SHP77 (cell line): ENCODE results near the gene GPX6.
"Not testable (repeated sequence)": the region's sequence is repeated elsewhere in the genome, so short reads cannot be mapped to it uniquely, and the experiment has no call there.

Experiments
- DNase-seq, 2 experiments: peaks; one replicate each; lab custom pipeline; 2025; lab: John Stamatoyannopoulos, UW

The GPX6 gene, protein sequence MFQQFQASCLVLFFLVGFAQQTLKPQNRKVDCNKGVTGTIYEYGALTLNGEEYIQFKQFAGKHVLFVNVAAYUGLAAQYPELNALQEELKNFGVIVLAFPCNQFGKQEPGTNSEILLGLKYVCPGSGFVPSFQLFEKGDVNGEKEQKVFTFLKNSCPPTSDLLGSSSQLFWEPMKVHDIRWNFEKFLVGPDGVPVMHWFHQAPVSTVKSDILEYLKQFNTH

DNA sequence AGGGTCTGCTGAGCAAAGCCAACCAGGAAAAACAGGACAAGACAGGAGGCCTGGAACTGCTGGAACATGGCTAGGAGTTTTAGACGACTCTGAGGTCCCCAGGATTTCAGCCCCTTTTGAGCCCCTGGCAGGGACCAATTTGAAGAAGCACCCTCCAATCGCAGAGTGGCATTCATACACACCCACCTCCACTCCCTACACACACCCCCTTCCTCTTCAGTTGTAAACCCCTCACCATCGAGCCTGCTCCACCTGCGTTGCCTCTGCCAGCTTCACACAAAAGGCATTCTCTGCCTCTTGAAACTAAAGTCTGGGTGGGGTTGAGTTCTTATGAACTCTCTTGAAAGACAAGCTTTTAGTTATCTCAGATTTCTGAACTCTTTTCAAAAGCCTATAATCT, at the start of gene GPX6:
TSS of gene GPX6 (minus strand) at position 118 of the 400 bp plus-strand sequence. CDS start at position 68, 50 bp downstream.
- DNase-seq: no peak

DNA sequence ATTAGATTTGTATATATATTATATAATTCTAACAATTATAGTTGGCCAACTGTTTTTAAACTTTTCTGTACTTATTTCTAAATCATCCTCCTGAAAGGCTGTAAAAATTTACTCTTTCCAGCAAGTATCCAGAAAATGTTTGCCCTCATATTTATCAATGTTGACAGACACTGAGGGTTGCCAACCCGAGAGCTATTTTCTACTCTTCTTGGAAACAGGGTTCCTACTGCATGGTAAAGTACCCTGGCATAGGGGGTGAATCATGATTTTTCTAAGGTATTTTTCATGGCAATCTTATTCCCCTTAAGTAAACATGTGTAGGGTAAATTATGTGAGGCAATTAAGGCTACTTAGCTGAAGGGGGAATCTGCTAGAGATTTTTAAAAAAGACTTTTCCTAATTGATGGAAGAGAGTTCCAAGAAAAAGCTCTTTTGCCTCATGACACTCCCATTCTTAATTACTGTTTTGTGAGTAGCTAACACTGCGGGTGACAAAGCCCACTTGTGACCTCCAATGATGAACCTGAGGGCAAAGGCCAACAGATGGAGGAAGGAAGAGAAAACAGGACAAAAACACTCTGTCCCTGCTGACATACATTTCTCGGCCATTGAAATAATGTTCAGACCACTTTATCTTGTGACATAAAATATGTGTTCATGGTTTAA, 48.0 kb upstream of the GPX6 start:
- DNase-seq: peak in 1 of 2 experiments; percentile 20

DNA sequence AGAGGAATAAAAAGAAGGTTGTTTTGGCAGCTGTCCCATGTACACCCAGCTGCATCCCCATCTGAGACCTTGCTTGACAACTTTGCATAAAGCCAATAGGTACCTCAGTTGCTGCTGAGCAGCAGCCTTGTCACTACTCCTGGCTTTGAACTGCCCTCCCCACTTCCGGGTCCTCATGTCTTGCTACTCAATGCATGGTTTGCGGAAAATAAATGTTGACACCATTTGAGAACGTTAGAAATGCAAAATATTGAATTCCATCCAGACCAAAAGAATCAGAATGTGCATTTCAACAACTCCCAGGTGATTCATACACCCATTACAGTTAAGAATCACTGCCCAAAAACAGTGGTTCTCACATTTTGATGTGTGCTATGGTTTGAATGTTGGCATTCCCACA, 43.0 kb upstream of the GPX6 start:
- DNase-seq: peak; percentile 69 to 82

DNA sequence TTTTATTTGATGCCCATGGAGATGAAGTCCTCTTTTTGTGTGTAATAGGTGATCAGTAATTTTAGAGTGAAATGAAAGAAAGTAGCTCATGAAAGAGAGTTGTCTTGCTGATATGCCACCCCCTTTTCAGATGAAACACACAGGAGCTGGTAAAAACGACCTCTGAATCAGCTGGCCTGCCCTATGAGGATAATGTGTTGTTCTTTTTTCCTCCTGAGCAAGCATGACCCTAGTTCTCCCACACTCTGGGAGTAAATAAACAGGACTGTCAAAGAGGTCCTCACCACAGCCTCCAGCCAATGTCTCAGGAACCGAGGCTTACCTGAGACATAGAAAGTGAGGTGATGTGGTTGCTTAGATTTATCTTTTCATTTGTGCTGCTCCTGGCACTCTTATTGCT, 39.5 kb upstream of the GPX6 start:
- no peak for DNase-seq

DNA sequence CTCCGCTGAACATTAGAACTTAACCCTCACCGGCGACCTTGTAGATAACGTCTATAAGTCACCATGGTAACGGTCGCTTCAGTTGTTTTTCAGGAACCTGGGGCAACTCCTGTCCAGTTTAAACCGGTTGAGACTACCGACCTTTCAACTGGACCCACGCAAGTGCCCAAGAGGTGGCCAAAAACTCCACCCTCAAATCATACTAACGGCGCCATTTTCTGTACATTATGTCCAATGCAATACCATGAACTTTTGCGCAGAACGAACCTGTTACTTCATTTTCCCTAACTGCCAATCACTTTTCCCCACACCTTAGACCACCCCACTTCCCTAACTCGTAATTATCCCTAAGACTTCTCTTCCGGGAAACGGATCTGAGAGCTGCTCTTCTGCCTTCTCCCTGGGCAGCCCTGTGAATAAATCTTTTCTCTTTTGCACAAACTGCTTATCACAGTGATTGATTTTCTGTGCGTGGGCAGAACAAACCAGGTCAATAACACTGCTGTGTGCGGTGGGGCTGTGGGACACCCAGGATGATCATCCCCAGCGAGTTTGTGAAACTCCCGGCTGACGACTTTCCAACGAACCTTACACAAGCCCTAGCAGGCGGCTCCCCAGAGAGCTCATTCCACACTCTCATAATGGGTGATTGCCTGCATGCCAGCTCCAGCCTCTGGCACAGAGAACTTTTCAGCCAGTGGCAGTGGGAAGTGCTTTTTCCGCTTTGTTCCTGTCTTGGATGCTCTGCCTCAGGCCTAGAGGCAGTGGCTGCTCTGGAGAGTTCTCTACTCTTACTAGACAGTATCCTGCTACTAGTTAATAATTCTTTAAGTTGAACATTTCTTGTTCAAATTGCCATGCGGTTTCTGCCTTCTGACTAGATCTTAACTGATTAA, 38.6 kb upstream of the GPX6 start:
- no peak for DNase-seq

DNA sequence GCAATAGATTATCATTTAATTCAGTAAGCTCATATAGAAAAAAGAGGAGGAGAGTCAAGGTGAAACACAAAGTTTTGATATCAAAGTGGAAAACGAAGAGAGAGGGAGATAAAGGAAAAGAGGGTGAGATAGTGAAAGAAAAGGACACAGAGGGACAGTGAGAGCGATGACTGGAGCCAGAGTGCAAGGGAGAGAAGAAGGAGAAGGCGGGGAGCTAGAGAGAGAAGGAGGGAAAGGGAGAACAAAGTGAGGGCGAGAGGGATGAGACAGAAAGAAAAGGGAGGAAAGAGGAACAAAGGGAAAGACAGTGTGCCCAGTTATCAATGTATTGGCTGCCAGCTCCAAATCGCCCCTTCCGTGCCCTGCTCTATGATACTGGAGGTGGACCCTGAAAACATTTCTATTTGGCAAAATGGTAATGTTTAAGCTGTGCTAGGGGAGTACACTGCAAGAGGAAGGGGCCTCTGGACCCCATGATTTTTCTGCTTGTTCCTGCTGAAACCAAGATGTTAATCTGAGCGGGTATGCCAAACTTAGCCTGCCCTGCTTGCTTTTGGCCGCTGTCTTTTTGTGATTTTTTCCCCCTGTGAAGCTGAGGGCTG, 37.9 kb upstream of the GPX6 start:
- no peak for DNase-seq

DNA sequence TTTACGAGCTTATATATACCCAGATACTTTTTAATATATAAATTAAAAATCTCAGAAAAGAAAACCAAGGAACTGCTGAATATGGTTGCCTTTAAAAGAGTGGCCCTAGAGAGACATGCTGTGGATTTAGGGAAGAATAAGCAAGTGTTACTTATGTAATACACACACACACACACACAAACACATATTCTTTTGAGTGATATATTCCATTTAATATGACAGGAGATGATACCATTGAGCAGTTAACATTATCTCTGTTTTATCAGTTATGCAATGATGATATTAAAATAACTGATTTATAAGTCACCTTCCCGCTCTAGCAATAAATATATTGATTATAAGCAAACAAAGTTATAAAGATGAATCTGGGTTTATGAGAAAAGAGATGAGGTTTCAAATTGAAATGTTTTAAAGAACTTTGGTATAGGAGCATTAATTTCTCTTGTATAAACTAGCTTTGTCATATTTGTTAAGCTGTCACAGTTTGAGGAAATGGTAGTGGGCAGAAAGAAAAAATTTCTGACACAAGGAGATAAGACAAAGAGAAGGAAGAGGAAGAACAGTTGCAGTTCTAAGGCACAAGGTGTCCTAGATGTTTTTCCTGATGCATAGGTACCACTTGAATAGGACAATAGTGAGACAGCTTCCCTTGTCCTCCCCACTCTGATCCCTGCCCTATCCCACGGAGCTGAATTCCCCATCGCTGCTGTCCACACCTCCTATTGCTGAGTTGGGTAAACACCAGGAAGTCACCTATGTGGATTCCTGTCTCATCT, 36.5 kb upstream of the GPX6 start:
- no peak for DNase-seq

DNA sequence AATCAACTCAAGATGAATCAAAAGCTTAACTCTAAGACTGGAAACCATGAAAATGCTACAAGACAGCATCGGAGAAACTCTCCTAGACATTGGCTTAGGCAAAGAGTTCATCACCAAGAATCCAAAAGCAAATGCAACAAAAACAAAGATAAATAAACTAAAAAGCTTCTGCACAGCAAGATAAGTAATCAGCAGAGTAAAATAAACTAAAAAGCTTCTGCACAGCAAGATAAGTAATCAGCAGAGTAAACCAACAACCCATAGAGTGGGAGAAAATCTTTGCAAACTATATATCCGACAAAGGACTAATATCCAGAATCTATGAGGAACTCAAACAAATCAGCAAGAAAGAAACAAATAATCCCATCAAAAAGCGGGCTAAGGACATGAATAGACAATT, 31.4 kb upstream of the GPX6 start:
- not testable (repeated sequence) for DNase-seq

DNA sequence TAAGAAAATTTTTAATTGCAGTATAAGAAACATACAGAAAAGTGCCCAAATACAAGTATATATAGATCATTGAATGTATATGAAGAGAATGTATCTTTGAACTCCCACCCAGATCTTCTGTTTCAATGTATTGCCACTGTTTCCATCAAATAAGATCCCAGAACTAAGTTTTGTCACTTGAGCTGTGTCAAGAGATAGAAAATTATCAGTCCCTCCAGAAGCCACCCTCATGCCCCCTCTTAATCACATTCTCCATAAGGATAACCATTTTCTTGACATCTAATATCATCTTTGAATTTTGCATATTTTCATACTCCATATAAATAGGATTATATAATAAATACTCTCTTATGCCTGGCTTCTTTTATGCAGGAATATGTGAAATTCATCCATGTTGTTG, 30.4 kb upstream of the GPX6 start:
- no peak for DNase-seq

DNA sequence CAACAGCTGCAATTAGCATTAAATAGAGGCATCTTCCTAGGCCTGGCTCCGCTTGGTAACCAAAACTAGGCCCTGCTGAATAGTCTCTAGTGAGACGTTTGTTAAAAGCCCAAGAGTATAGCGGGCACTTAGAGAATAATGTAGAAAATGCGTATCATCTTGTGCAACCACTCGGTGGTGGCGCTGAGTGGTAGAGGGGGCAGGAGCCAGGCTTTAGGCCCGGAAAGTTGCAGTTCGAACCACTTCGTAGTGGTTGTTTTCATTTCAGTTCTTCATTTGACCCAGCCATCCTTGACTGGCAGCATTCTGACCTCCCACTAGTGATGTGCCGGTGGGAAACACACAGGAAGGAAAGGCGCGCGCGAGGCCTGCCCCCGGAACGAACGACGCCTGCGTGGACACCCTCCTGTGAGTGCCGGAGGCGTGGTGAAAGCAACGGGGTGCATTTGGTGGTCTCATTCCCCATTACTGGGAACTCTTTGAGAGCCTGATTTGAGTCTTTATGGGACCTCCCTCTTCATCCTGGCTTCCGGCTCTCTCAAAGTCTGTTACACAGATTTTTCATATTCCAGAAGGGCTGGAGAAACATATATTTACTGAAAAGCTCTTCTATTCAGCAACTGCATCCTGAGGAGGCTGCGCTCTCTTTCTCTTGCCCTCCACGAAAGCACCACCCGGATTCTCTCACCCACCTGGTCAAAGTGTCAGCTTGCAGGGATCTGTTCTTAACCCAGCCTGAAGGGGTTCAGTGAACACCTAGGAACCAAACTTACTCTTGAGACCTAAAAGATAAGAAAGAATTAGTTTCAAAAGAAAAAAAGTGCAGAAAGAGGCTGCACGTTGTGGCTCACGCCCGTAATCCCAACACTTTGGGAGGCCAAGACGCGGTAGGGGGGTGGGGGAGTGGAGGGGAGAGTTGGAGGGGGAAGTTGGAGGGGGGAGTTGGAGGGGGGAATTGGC, 28.3 kb upstream of the GPX6 start:
- DNase-seq: no peak

DNA sequence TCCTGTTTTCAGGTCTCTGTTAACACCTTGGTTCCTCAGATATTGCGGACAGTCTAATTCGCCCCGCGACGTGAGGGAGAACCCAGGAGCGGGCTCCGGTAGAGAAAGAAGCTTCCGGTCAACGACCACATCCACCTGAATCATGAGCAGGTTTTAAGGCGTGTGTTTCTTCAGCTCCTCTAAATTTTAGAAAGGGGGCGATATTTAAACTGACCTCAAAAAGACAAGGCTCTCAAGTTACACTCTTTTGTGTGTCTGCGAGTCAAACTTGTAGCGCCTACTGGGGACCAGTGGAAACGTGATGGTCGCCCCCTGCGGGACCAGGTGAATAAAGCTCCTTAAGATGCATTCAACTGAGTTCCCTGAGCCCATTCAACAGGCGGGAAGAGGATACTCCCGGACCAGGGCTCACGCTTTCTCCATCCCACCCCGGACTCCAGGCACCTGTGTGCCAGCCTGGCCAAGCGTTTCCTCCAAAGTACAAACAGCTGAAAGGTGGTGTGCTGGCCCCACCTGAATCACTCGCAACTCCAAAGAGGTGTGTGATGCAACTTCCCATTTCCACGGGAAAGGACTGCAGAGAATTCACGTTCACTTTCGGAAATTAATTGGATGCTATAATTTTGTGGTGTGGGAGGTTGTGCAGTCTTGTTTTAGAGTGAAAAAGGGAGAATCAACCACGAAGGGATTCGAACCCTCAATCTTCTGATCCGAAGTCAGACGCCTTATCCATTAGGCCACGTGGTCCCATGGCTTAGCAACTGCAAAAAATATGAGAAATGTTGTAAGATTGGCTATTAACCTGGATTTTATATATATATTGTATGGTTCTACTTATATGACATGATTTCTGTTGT, 27.1 kb upstream of the GPX6 start:
- DNase-seq: peak; percentile 82 to 91

DNA sequence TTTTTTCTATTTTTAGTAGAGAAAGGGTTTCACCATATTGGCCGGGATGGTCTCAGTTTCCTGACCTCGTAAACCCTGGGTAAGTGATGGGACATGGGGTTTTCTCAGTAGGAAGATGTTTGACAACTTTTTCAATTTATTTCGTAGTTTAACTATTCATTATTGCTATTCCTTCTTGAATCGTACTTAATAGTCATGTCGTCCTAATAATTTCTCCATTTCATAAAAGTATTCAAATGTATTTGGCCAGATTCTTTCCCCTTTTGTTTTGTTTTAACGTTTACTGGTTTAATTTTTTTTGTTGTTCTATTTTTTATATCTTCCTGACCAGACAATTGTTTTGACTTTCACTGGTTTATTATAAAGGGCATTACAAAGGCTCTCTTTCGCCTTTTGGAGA, 26.4 kb upstream of the GPX6 start:
- DNase-seq: no peak

DNA sequence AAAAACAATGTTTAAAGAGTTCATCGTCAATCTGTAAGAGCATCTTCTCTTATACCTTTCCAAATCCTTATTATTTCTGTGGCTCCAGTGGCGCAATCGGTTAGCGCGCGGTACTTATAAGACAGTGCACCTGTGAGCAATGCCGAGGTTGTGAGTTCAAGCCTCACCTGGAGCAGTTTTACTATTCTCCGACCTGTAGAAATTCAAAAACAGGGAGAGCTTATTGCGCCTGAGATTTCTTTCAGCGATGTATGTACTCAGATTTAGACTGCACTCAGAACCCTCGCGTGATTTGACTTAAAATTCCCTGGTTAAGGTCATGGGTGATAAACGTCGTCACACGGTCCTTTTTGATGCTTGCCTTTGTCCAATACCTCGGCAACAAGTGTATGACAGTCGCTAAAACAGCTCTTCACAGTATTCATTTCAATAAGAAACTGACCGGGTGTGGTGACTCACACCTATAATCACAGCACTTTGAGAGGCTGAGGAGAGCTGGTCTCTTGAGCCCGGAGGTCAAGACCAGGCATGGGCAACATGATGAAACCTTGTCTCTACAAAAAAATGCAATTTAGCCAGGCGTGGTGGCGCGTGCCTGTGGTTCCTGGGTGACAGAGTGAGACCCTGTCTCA, 22.0 kb upstream of the GPX6 start:
- no peak for DNase-seq

DNA sequence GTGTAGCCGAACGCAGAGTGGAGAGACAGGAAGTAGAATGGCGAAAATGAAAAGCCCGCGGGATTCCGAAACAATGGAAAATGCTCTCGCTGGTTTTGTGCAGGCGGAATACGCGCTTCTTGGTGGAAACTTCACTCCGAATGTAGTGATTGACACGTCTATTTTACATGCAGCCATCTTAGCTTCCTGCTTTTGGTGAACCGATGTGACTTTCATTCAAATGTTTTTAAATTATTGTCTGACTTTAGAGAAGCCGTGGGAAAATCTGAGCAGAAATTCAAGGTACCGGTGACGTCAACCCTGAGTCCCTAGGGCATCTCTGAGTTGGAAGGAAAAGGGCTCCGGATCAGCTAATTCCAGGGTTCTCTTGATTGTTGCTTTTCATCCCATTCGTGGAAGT, 21.5 kb upstream of the GPX6 start:
- DNase-seq: no peak

DNA sequence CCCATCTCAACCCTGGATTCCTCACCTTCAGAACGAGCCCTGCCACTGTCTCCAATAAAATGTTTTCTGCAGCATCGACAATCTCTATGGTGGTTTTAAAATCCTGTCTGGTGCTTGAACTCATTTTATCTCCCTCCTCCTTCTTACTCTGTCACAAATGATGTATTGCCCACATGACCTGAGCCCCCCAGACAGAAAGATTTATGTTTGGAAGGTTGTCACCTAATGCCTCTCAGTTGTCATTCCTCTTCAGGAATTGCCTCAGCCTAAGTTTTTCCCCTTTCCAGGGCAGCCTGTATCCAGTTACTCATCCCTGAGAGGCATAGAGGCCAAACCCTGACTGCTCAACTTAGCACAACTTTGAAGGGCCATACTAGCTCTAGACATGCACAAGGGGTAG, 19.3 kb upstream of the GPX6 start:
- DNase-seq: no peak

DNA sequence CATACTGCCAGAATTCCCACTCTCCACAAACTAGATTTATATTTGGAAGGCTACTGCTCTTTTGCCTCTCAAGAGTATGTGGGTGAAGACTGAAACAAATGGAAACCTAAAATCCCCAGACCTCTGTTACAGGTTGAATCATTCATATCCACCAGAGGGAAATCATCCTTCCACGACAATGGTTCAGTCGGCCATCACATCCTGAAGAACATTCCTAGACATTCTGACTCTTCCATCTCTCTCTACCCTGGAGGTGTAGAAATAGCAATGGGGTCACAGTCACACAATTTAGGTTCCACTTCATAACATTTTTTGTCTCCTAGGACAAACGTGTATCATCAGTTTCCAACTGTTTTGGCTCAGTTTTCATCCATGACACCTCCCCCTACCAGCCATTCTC, 18.7 kb upstream of the GPX6 start:
- no peak for DNase-seq

DNA sequence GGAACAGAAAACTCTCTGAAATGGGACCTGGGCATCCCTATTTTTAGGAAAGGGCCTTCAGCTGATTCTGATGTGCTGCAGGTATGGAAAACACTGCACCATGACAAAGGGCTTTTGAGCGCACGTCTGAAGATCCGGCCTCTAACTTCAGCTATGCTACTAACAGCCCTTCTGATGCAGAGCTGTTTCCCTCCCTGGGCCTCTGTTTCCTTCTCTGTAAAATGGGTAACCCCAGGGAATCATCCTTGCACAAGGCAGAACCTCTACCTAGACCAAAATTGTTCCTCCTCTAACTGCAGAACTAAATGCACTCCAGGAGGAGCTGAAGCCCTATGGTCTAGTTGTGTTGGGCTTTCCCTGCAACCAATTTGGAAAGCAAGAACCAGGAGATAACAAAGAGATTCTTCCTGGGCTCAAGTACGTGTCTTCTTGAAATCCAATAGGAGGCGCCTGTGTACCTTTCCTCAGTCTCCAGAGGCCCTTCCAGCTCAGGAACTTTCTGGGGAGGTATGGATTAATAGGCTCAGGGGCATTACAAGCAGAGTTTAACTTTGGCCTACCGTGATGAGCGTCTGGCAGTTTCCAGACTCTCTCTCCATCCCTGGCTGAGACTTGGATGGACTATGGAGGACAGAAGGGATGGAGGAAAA, 16.0 kb upstream of the GPX6 start:
- DNase-seq: no peak

DNA sequence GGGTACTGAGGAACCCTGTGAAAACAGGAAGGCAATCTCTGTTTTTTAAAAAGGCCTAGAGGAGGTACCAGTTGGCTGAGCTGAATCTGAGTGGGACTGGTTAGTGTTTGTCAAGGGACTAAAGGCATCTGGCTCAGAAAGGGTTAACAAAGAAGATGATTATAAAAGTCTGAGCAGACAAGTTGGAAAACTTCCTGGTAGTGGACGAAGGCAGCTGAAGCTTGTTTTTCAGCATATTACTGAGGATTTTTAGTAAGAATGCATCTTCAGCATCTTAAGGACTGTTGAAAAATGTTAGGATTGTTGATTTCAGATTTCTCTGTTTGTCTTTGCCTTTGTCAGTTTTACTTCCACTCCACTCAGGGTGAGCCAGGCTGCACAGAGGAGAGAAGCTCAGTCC, 15.2 kb upstream of the GPX6 start:
- DNase-seq: no peak
